K562 (cell line): ENCODE measurements around the gene SF3B4. TPM values are rescaled to one million over a fixed set of nuclear protein-coding genes. Genes with fewer than 3 reads are reported as not detected.
A peak's percentile ranks its signal among the peaks of the same experiment; 100 is the strongest.

Experiments
- ATF6 ChIP-seq: sonication (generic); formaldehyde crosslinking; IDR thresholded peaks from 2 replicates; pipeline ENCODE4 v1.4.0; 2020; ENCODE audit warnings: mild to moderate bottlenecking, missing genetic modification reagents
- BACH1 ChIP-seq: fragments of 200-800 bp; sonication (Bioruptor generic); IDR thresholded peaks from 2 replicates; pipeline ENCODE4 v1.6.1; 2016; ENCODE audit warnings: missing genetic modification characterization, missing compliant biosample characterization
- FOSL1 ChIP-seq: fragments of 200-800 bp; sonication (Bioruptor generic); conservative IDR thresholded peaks from 2 replicates; pipeline ENCODE4 v1.6.1; 2016; ENCODE audit warnings: missing genetic modification characterization, missing compliant biosample characterization
- HEY1 ChIP-seq: fragments of 250-450 bp; sonication (Bioruptor Pico); IDR thresholded peaks from 2 replicates; pipeline ENCODE4 v1.5.0; 2020; ENCODE audit warnings: mild to moderate bottlenecking, moderate library complexity, borderline replicate concordance
- HIVEP1 ChIP-seq: fragments of 250-450 bp; sonication (Bioruptor Pico); IDR thresholded peaks from 2 replicates; pipeline ENCODE4 v1.4.0; 2020; ENCODE audit warnings: mild to moderate bottlenecking
- KDM4B ChIP-seq, 2 experiments: fragments of 450-650 bp in 1 of 2; sonication (generic) in 1 of 2; IDR thresholded peaks; 2 replicates each; pipeline ENCODE4 v1.6.1; 2016 to 2017; ENCODE audit warnings: borderline replicate concordance in 2 of 2, antibody characterized with exemption in 1 of 2, low read depth in 1 of 2, mild to moderate bottlenecking in 1 of 2
- KDM5B ChIP-seq: fragments of 200-600 bp; sonication (generic); IDR thresholded peaks from 2 replicates; pipeline ENCODE4 v1.6.1; 2012; ENCODE audit warnings: low read depth, mild to moderate bottlenecking, moderate library complexity, low read length, control low read depth, inconsistent platforms; ENCODE audit not compliant: insufficient replicate concordance
- MLX ChIP-seq, 2 experiments: fragments of 450-650 bp in 1 of 2; sonication (generic) in 1 of 2; formaldehyde crosslinking; conservative IDR thresholded peaks; 2 replicates each; pipeline versions ENCODE4 v1.4.0 to v1.8.1; 2020 to 2022; ENCODE audit warnings: mild to moderate bottlenecking in 1 of 2, missing genetic modification reagents in 1 of 2
- NFIC ChIP-seq: fragments of 450-650 bp; IDR thresholded peaks from 2 replicates; pipeline ENCODE4 v1.6.1; 2017; ENCODE audit warnings: mild to moderate bottlenecking, inconsistent platforms
- NONO ChIP-seq, 2 experiments: fragments of 200-400 bp in 1 of 2; fragments of 450-650 bp in 1 of 2; formaldehyde crosslinking in 1 of 2; IDR thresholded peaks; 2 replicates each; pipeline ENCODE4 v1.6.1; 2017; ENCODE audit warnings: low read depth in 2 of 2, mild to moderate bottlenecking in 2 of 2, moderate library complexity in 2 of 2, low read length in 1 of 2
- NR2C1 ChIP-seq, 2 experiments: fragments of 450-650 bp; IDR thresholded peaks; 2 replicates each; pipeline ENCODE4 v1.6.1; 2017; ENCODE audit warnings: mild to moderate bottlenecking in 2 of 2, antibody characterized with exemption in 1 of 2, inconsistent platforms in 1 of 2, missing compliant biosample characterization in 1 of 2, missing genetic modification characterization in 1 of 2
- POU5F1 ChIP-seq: fragments of 150-350 bp; IDR thresholded peaks from 2 replicates; pipeline ENCODE4 v1.6.1; 2014; ENCODE audit warnings: borderline replicate concordance, low read length, low read depth, mild to moderate bottlenecking; ENCODE audit not compliant: partially characterized antibody
- RBM15 ChIP-seq: fragments of 200-400 bp; formaldehyde crosslinking; IDR thresholded peaks from 2 replicates; pipeline ENCODE4 v1.6.1; 2018; ENCODE audit warnings: mild to moderate bottlenecking, low read length, moderate library complexity; ENCODE audit not compliant: insufficient read depth
- ZBTB2 ChIP-seq: fragments of 450-650 bp; IDR thresholded peaks from 2 replicates; pipeline ENCODE4 v1.6.1; 2016; ENCODE audit warnings: antibody characterized with exemption
- ZNF134 ChIP-seq: fragments of 250-450 bp; sonication (Bioruptor Pico); conservative IDR thresholded peaks from 2 replicates; pipeline ENCODE4 v1.4.0; 2020
- ZNF23 ChIP-seq: fragments of 250-450 bp; sonication (Bioruptor Pico); IDR thresholded peaks from 2 replicates; pipeline ENCODE4 v1.4.0; 2020; ENCODE audit warnings: mild to moderate bottlenecking
- ZNF311 ChIP-seq: fragments of 250-450 bp; sonication (Bioruptor Pico); IDR thresholded peaks from 2 replicates; pipeline ENCODE4 v1.4.0; 2020; ENCODE audit warnings: mild to moderate bottlenecking, moderate library complexity
- ZNF398 ChIP-seq: fragments of 250-450 bp; sonication (Bioruptor Pico); IDR thresholded peaks from 2 replicates; pipeline ENCODE4 v1.8.0; 2021; ENCODE audit warnings: moderate library complexity, mild to moderate bottlenecking, inconsistent platforms
- ZNF444 ChIP-seq: fragments of 250-450 bp; sonication (Bioruptor Pico); IDR thresholded peaks from 2 replicates; pipeline ENCODE4 v1.4.0; 2020; ENCODE audit warnings: mild to moderate bottlenecking, moderate library complexity
- ZNF75A ChIP-seq: fragments of 450-650 bp; formaldehyde crosslinking; IDR thresholded peaks from 2 replicates; pipeline ENCODE4 v1.4.0; 2020; ENCODE audit warnings: mild to moderate bottlenecking
- ZNF830 ChIP-seq: fragments of 250-450 bp; sonication (Bioruptor Pico); IDR thresholded peaks from 2 replicates; pipeline ENCODE4 v1.5.0; 2021; ENCODE audit warnings: mild to moderate bottlenecking
- polyA plus RNA-seq, 8 experiments: library from polyadenylated mRNA; depleted of rRNA in 4 of 8; stranded (reverse) in 5 of 8; unstranded in 3 of 8; fragments of >200 nt; fragmentation: Nextera tagmentation in 2 of 8; fragmentation: Illumina TruSeq in 1 of 8; extraction: Ambion mirVana in 2 of 8; extraction: Trizol in 1 of 8; gene quantifications; 2 replicates each; pipeline versions ENCODE4 v1.2.1 to v1.2.3, GENCODE V29; 2011 to 2014; ENCODE audit warnings: inconsistent platforms in 1 of 8, missing spikeins in 1 of 8
- total RNA-seq, 7 experiments: library from RNA; depleted of rRNA in 6 of 7; stranded (reverse); fragments of >200 nt in 6 of 7; fragmentation: Illumina TruSeq in 2 of 7; extraction: Trizol in 2 of 7; gene quantifications; 2 replicates each; pipeline versions ENCODE4 v1.2.1 to v1.2.3, GENCODE V29; 2011 to 2021; ENCODE audit warnings: low replicate concordance in 1 of 7

SF3B4 gene
- total and polyA plus RNA-seq, 9 of the 15 experiments (the other 6 are each of a cell fraction or from before 2014, with no cell fraction given), result 3.0 to 88.0 (median 26.1) TPM

GRCh38 chr1:149887456-149888246, 40.0 kb downstream of the SF3B4 start (continued):
- no peak for TF ChIP-seq ZNF23 (CRISPR knock-in tag)
- TF ChIP-seq ZNF398 (CRISPR knock-in tag), result no peak
- TF ChIP-seq HIVEP1 (CRISPR knock-in tag), result no peak
- peak in 1 of 2 experiments; percentile 84; a peak in 1 of 4 replicates for TF ChIP-seq NONO (IDR thresholded peaks at IDR 0.05; ENCODE audit: low read depth in 2 of 2, low read length in 1 of 2)
- 0 out of 2 replicates have a peak, but pooled peaks have one; percentile 63 for TF ChIP-seq RBM15
- no peak for TF ChIP-seq FOSL1 (tag)
- TF ChIP-seq KDM5B, result peak; percentile 90
- TF ChIP-seq ZNF830, result no peak
- TF ChIP-seq ZNF134 (CRISPR knock-in tag), result no peak
- TF ChIP-seq ZNF444, result no peak
- 0 out of 2 replicates have a peak, but pooled peaks have one; percentile 48 for TF ChIP-seq ATF6 (CRISPR knock-in tag)
- no peak for TF ChIP-seq MLX (CRISPR knock-in tag; conservative IDR thresholded peaks at IDR 0.05)
- no peak for TF ChIP-seq HEY1
- TF ChIP-seq BACH1 (tag), result no peak
- TF ChIP-seq NFIC, result no peak; the same call in 1 of the 2 replicates
- no peak for TF ChIP-seq ZNF311 (CRISPR knock-in tag)
- TF ChIP-seq ZBTB2, result no peak
- no peak; a peak in 1 of 4 replicates for TF ChIP-seq KDM4B (IDR thresholded peaks at IDR 0.05; ENCODE audit: borderline replicate concordance in 2 of 2, low read depth in 1 of 2)
- TF ChIP-seq POU5F1, result no peak
- no peak for TF ChIP-seq NR2C1 (IDR thresholded peaks at IDR 0.05)
- no peak for TF ChIP-seq NR2C1 (tag; IDR thresholded peaks at IDR 0.05)
- no peak for TF ChIP-seq ZNF75A
